ENCODE data around the gene SLC9A8.

- no peak for TF ChIP-seq ZNF776 (tag by site-specific recombination; IDR thresholded peaks at IDR 0.05; ENCODE audit: borderline replicate concordance)
- no peak for TF ChIP-seq ZBTB17 (tag by site-specific recombination; IDR thresholded peaks at IDR 0.05)
- no peak for TF ChIP-seq ZNF777 (tag by site-specific recombination; IDR thresholded peaks at IDR 0.05; ENCODE audit: borderline replicate concordance)
- TF ChIP-seq ATF2 (tag by site-specific recombination; IDR thresholded peaks at IDR 0.05; ENCODE audit: low read depth), result no peak
- TF ChIP-seq HOXC10 (CRISPR knock-in tag; IDR thresholded peaks at IDR 0.05), result no peak
These were observed 42.0 kb upstream of the SLC9A8 start for GRCh38 chr20:49770634-49771033.

Measured in HEK293 (cell line).